Measurements from ENCODE around the gene ZNF205.

DNA sequence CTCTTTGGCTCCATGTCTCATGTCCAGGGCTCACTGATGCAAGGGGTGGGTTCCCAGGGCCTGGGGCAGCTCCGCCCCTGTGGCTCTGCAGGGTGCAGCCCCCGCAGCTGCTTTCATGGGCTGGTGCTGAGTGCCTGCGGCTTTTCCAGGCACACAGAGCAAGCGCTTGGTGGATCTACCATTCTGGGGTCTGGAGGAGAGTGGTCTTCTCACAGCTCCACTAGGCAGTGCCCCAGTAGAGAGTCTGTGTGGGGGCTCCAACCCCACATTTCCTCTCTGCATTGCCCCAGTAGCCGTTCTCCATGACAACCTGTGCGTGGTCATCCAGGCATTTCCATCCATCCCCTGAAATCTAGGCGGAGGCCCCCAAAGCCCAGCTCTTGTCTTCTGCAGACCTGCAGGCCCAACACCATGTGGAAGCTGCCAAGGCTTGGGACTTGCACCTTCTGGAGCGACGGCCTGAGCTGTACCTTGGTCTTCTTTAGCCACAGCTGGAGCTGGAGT is 41.7 kb upstream of the ZNF205 start:
- TF ChIP-seq, protein P1, sequence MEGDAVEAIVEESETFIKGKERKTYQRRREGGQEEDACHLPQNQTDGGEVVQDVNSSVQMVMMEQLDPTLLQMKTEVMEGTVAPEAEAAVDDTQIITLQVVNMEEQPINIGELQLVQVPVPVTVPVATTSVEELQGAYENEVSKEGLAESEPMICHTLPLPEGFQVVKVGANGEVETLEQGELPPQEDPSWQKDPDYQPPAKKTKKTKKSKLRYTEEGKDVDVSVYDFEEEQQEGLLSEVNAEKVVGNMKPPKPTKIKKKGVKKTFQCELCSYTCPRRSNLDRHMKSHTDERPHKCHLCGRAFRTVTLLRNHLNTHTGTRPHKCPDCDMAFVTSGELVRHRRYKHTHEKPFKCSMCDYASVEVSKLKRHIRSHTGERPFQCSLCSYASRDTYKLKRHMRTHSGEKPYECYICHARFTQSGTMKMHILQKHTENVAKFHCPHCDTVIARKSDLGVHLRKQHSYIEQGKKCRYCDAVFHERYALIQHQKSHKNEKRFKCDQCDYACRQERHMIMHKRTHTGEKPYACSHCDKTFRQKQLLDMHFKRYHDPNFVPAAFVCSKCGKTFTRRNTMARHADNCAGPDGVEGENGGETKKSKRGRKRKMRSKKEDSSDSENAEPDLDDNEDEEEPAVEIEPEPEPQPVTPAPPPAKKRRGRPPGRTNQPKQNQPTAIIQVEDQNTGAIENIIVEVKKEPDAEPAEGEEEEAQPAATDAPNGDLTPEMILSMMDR (conservative IDR thresholded peaks at IDR 0.05; ENCODE audit: low read depth in 2 of 2): no peak
- TF ChIP-seq JUNB (IDR thresholded peaks at IDR 0.05; ENCODE audit: unreplicated experiment): no peak
- no peak for TF ChIP-seq POLR2AphosphoS5 (IDR thresholded peaks at IDR 0.05; ENCODE audit: low read depth)
- no peak for TF ChIP-seq EZH2phosphoT487 (IDR thresholded peaks at IDR 0.05; ENCODE audit: unreplicated experiment)
- TF ChIP-seq, protein P2, sequence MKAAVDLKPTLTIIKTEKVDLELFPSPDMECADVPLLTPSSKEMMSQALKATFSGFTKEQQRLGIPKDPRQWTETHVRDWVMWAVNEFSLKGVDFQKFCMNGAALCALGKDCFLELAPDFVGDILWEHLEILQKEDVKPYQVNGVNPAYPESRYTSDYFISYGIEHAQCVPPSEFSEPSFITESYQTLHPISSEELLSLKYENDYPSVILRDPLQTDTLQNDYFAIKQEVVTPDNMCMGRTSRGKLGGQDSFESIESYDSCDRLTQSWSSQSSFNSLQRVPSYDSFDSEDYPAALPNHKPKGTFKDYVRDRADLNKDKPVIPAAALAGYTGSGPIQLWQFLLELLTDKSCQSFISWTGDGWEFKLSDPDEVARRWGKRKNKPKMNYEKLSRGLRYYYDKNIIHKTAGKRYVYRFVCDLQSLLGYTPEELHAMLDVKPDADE (IDR thresholded peaks at IDR 0.05): no peak
- TF ChIP-seq ZNF331 (CRISPR knock-in tag; IDR thresholded peaks at IDR 0.05; ENCODE audit: low read depth): no peak
- TF ChIP-seq, protein P3, sequence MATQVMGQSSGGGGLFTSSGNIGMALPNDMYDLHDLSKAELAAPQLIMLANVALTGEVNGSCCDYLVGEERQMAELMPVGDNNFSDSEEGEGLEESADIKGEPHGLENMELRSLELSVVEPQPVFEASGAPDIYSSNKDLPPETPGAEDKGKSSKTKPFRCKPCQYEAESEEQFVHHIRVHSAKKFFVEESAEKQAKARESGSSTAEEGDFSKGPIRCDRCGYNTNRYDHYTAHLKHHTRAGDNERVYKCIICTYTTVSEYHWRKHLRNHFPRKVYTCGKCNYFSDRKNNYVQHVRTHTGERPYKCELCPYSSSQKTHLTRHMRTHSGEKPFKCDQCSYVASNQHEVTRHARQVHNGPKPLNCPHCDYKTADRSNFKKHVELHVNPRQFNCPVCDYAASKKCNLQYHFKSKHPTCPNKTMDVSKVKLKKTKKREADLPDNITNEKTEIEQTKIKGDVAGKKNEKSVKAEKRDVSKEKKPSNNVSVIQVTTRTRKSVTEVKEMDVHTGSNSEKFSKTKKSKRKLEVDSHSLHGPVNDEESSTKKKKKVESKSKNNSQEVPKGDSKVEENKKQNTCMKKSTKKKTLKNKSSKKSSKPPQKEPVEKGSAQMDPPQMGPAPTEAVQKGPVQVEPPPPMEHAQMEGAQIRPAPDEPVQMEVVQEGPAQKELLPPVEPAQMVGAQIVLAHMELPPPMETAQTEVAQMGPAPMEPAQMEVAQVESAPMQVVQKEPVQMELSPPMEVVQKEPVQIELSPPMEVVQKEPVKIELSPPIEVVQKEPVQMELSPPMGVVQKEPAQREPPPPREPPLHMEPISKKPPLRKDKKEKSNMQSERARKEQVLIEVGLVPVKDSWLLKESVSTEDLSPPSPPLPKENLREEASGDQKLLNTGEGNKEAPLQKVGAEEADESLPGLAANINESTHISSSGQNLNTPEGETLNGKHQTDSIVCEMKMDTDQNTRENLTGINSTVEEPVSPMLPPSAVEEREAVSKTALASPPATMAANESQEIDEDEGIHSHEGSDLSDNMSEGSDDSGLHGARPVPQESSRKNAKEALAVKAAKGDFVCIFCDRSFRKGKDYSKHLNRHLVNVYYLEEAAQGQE (IDR thresholded peaks at IDR 0.05; ENCODE audit: unreplicated experiment): no peak
- no peak for TF ChIP-seq ZNF114 (CRISPR knock-in tag; IDR thresholded peaks at IDR 0.05)
- TF ChIP-seq EZH2 (IDR thresholded peaks at IDR 0.05; ENCODE audit: low read depth, unreplicated experiment): no peak
- TF ChIP-seq STAT1 (IDR thresholded peaks at IDR 0.05; ENCODE audit: unreplicated experiment): no peak
- TF ChIP-seq CREB1 (CRISPR knock-in tag; IDR thresholded peaks at IDR 0.05; ENCODE audit: low read depth): no peak
- TF ChIP-seq, protein P4, sequence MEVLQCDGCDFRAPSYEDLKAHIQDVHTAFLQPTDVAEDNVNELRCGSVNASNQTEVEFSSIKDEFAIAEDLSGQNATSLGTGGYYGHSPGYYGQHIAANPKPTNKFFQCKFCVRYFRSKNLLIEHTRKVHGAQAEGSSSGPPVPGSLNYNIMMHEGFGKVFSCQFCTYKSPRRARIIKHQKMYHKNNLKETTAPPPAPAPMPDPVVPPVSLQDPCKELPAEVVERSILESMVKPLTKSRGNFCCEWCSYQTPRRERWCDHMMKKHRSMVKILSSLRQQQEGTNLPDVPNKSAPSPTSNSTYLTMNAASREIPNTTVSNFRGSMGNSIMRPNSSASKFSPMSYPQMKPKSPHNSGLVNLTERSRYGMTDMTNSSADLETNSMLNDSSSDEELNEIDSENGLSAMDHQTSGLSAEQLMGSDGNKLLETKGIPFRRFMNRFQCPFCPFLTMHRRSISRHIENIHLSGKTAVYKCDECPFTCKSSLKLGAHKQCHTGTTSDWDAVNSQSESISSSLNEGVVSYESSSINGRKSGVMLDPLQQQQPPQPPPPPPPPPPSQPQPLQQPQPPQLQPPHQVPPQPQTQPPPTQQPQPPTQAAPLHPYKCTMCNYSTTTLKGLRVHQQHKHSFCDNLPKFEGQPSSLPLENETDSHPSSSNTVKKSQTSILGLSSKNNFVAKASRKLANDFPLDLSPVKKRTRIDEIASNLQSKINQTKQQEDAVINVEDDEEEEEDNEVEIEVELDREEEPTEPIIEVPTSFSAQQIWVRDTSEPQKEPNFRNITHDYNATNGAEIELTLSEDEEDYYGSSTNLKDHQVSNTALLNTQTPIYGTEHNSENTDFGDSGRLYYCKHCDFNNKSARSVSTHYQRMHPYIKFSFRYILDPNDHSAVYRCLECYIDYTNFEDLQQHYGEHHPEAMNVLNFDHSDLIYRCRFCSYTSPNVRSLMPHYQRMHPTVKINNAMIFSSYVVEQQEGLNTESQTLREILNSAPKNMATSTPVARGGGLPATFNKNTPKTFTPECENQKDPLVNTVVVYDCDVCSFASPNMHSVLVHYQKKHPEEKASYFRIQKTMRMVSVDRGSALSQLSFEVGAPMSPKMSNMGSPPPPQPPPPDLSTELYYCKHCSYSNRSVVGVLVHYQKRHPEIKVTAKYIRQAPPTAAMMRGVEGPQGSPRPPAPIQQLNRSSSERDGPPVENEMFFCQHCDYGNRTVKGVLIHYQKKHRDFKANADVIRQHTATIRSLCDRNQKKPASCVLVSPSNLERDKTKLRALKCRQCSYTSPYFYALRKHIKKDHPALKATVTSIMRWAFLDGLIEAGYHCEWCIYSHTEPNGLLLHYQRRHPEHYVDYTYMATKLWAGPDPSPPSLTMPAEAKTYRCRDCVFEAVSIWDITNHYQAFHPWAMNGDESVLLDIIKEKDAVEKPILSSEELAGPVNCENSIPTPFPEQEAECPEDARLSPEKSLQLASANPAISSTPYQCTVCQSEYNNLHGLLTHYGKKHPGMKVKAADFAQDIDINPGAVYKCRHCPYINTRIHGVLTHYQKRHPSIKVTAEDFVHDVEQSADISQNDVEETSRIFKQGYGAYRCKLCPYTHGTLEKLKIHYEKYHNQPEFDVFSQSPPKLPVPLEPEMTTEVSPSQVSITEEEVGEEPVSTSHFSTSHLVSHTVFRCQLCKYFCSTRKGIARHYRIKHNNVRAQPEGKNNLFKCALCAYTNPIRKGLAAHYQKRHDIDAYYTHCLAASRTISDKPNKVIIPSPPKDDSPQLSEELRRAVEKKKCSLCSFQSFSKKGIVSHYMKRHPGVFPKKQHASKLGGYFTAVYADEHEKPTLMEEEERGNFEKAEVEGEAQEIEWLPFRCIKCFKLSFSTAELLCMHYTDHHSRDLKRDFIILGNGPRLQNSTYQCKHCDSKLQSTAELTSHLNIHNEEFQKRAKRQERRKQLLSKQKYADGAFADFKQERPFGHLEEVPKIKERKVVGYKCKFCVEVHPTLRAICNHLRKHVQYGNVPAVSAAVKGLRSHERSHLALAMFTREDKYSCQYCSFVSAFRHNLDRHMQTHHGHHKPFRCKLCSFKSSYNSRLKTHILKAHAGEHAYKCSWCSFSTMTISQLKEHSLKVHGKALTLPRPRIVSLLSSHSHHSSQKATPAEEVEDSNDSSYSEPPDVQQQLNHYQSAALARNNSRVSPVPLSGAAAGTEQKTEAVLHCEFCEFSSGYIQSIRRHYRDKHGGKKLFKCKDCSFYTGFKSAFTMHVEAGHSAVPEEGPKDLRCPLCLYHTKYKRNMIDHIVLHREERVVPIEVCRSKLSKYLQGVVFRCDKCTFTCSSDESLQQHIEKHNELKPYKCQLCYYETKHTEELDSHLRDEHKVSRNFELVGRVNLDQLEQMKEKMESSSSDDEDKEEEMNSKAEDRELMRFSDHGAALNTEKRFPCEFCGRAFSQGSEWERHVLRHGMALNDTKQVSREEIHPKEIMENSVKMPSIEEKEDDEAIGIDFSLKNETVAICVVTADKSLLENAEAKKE (CRISPR knock-in tag; IDR thresholded peaks at IDR 0.05): no peak
- TF ChIP-seq NANOG (IDR thresholded peaks at IDR 0.05; ENCODE audit: borderline replicate concordance): no peak
